PC-9 (cell line): ENCODE measurements around the gene ZNF212. TPM values are rescaled to one million over a fixed set of nuclear protein-coding genes. Genes with fewer than 3 reads are reported as not detected.
A peak's percentile ranks its signal among the peaks of the same experiment; 100 is the strongest.

Experiments
- BruUV-seq: library from RNA; stranded (reverse); fragments of 400-500 nt; replicated peaks from 2 replicates; lab custom pipeline; 2021; lab: Mats Ljungman, UMichigan
- CTCF ChIA-PET: fragments of 300-600 bp; sonication (Branson Sonifier 250); formaldehyde crosslinking; loops from one replicate; lab custom pipeline; 2022; ENCODE audit warnings: antibody characterized with exemption; lab: Charles Lee
- POLR2A ChIA-PET: fragments of 300-600 bp; sonication (Branson Sonifier 250); formaldehyde crosslinking; loops from one replicate; lab custom pipeline; 2022; ENCODE audit warnings: antibody characterized with exemption; ENCODE audit not compliant: unreplicated experiment; lab: Charles Lee
- DNase-seq, 2 experiments: peaks; one replicate each; pipeline versions ENCODE4 v3.0.0 to v3.0.0-alpha.2; 2015 to 2022; ENCODE audit warnings: mixed read lengths in 1 of 2
- H2AFZ ChIP-seq: fragments of 200-600 bp; sonication (generic); 2 replicates; pipeline ENCODE4 v1.8.1; 2017; ENCODE audit warnings: antibody characterized with exemption
- H3F3A ChIP-seq: fragments of 200-600 bp; sonication (generic); 2 replicates; pipeline ENCODE4 v1.8.1; 2017; ENCODE audit warnings: antibody characterized with exemption, mild to moderate bottlenecking, low read depth; ENCODE audit not compliant: insufficient read depth
- H3K27ac ChIP-seq: fragments of 200-600 bp; sonication (generic); 2 replicates; pipeline ENCODE4 v1.6.1; 2016; ENCODE audit warnings: mixed run types
- H3K27me3 ChIP-seq: fragments of 200-600 bp; sonication (generic); 2 replicates; pipeline ENCODE4 v1.6.1; 2016; ENCODE audit warnings: low read depth, mixed run types; ENCODE audit not compliant: insufficient read depth
- H3K36me3 ChIP-seq: fragments of 200-600 bp; sonication (generic); 2 replicates; pipeline ENCODE4 v1.6.1; 2016; ENCODE audit warnings: low read depth, mixed run types
- H3K4me1 ChIP-seq: fragments of 200-600 bp; sonication (generic); replicated peaks from 2 replicates; pipeline ENCODE4 v1.6.1; 2016; ENCODE audit warnings: mixed run types; ENCODE audit not compliant: insufficient read depth
- H3K4me2 ChIP-seq: fragments of 200-600 bp; sonication (generic); 2 replicates; pipeline ENCODE4 v1.6.1; 2017; ENCODE audit warnings: mixed run types
- H3K4me3 ChIP-seq: fragments of 200-600 bp; sonication (generic); 2 replicates; pipeline ENCODE4 v1.6.1; 2016; ENCODE audit warnings: mixed run types
- H3K79me2 ChIP-seq: fragments of 200-600 bp; sonication (generic); 2 replicates; pipeline ENCODE4 v1.6.1; 2017; ENCODE audit warnings: low read depth, mixed run types
- H3K9me2 ChIP-seq: fragments of 200-600 bp; sonication (generic); 2 replicates; pipeline ENCODE4 v1.8.1; 2017; ENCODE audit warnings: mild to moderate bottlenecking; ENCODE audit not compliant: insufficient read depth
- H3K9me3 ChIP-seq: fragments of 200-600 bp; sonication (generic); 2 replicates; pipeline ENCODE4 v1.8.1; 2016; ENCODE audit warnings: low read depth; ENCODE audit not compliant: insufficient read depth
- H4K20me1 ChIP-seq: fragments of 200-600 bp; sonication (generic); 2 replicates; pipeline ENCODE4 v1.8.1; 2017; ENCODE audit not compliant: insufficient read depth
- EZH2 ChIP-seq: fragments of 200-600 bp; sonication (generic); IDR thresholded peaks from 2 replicates; pipeline ENCODE4 v1.8.0; 2017; ENCODE audit warnings: antibody characterized with exemption, low read depth
- intact Hi-C: fragments of 100-400 bp; cut with micrococcal nuclease; formaldehyde crosslinking; loops from one replicate; pipeline ENCODE4 v1.10.0; 2022; ENCODE audit not compliant: unreplicated experiment
- total RNA-seq: library from RNA; stranded (reverse); gene quantifications from 2 replicates; pipeline ENCODE4 v1.2.3, GENCODE V29; 2021
- TF ChIP-seq, protein P1 (sequence below): fragments of 200-600 bp; sonication (generic); conservative IDR thresholded peaks from 2 replicates; pipeline ENCODE4 v1.6.1; 2017; ENCODE audit warnings: mixed run types, antibody characterized with exemption, mild to moderate bottlenecking, moderate library complexity

ZNF212 gene
- total RNA-seq, 1 experiment from 2014 or later = 16.9 TPM

DNA sequence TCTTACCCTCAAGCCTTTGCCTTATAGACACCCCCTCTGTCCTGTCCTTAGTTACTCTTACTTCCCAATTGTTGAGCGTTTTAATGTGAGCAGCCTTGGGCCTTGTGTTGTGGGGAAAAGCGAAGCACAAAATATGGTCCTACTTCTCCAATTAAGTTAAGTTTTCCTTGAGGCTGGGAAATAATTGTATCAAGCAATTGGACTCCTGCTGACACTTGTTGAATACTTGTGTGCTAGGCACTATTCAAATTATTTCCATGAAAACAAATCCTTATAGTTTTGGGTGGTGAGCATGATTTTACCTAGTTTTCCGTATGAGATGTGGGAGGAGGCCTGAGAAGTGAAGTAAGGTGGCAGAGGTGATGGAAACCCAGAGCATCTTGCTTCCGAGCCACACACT is 17.1 kb downstream of the ZNF212 start:
- ChIA-PET CTCF (no interaction called here), POLR2A (no interaction called here)
- Histone ChIP-seq H3K27ac (no peak overlapping the region), H3K36me3 (peaks cover 20% of the 10 kb centered on the region), H3K4me1 (peaks cover 7% of the 10 kb centered on the region; the same call in 1 of the 2 replicates), H3K79me2 (no peaks in the 10 kb centered on the region), H4K20me1 (peaks cover 4% of the 10 kb centered on the region; the same call in 1 of the 2 replicates), H3K9me2 (no peaks in the 10 kb centered on the region), H3K9me3 (no peaks in the 10 kb centered on the region), H3K4me2 (no peak overlapping the region), H3K27me3 (no peaks in the 10 kb centered on the region), H2AFZ (no peak overlapping the region), H3F3A (peaks cover 26% of the 10 kb centered on the region), H3K4me3 (no peak overlapping the region)
- peak in 1 of 2 experiments; percentile 13 for DNase-seq
- no TSS peak for BruUV-seq
- TF ChIP-seq, protein P1, sequence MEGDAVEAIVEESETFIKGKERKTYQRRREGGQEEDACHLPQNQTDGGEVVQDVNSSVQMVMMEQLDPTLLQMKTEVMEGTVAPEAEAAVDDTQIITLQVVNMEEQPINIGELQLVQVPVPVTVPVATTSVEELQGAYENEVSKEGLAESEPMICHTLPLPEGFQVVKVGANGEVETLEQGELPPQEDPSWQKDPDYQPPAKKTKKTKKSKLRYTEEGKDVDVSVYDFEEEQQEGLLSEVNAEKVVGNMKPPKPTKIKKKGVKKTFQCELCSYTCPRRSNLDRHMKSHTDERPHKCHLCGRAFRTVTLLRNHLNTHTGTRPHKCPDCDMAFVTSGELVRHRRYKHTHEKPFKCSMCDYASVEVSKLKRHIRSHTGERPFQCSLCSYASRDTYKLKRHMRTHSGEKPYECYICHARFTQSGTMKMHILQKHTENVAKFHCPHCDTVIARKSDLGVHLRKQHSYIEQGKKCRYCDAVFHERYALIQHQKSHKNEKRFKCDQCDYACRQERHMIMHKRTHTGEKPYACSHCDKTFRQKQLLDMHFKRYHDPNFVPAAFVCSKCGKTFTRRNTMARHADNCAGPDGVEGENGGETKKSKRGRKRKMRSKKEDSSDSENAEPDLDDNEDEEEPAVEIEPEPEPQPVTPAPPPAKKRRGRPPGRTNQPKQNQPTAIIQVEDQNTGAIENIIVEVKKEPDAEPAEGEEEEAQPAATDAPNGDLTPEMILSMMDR = no peak
- no peak for TF ChIP-seq EZH2
- intact Hi-C loops = no loop called here

- H3K27ac ChIP-seq = no peak overlapping the region
- no peaks in the 10 kb centered on the region for H3K9me3 ChIP-seq
- no peaks in the 10 kb centered on the region for H3K9me2 ChIP-seq
- ChIA-PET CTCF (no interaction called here), POLR2A (no interaction called here)
- H3K27me3 ChIP-seq = no peaks in the 10 kb centered on the region
- no peak overlapping the region for H2AFZ ChIP-seq
- BruUV-seq = no TSS peak
- H3K4me1 ChIP-seq = peaks cover 7% of the 10 kb centered on the region; the same call in 1 of the 2 replicates
- peaks cover 28% of the 10 kb centered on the region for H3F3A ChIP-seq
- TF ChIP-seq, protein P1 = no peak
- no peak for TF ChIP-seq EZH2
- peaks cover 1% of the 10 kb centered on the region; the same call in 1 of the 2 replicates for H4K20me1 ChIP-seq
- peak in 1 of 2 experiments; percentile 41 for DNase-seq
- no peaks in the 10 kb centered on the region for H3K79me2 ChIP-seq
- H3K4me3 ChIP-seq = no peak overlapping the region
- intact Hi-C loops = no loop called here
- peaks cover 14% of the 10 kb centered on the region for H3K36me3 ChIP-seq
- no peak overlapping the region for H3K4me2 ChIP-seq
These were observed 17.7 kb downstream of the ZNF212 start for GRCh38 chr7:149257146-149257545.

DNA sequence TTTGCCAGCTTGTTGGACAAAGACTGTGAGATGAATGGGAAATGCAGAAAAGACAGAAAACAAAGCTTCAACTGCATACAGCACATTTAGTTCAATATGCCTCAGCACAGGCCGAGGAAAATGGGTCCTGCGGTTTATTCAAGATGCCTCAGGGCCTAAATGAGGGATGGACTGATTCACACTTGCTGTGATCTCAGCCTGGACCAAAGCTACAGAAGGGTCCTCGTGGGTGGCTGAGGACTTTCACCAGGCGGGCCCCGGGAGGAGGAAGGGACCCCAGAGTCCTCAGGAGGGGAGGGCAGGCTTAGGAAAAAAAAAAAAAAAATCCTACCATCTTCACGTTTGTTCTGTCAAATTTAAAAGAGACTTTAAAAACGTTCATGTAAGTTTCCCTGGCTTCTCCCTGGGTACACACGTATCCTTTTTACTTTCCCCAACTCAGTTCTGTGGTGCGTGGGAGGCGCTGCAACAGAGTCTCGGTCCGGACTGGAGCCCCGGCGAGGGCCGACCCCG is 21.9 kb downstream of the ZNF212 start:
- H3K79me2 ChIP-seq = peaks cover 19% of the 10 kb centered on the region
- peak overlapping the region; percentile 74 for H3K27ac ChIP-seq
- H3K27me3 ChIP-seq = no peaks in the 10 kb centered on the region
- CTCF ChIA-PET = interaction anchor here (0.6 to 2.4 kb wide), 7 partner anchors 24 to 479 kb away, joined by 3 to 10 read pairs (median 5); partner anchors contain the start of gene ZNF282
- DNase-seq = peak; percentile 23 to 66
- peak overlapping the region; percentile 90 for H3K4me2 ChIP-seq
- peaks cover 4% of the 10 kb centered on the region for H4K20me1 ChIP-seq
- H2AFZ ChIP-seq = peak overlapping the region; percentile 90
- peak overlapping the region; percentile 89 for H3K4me3 ChIP-seq
- no peak for TF ChIP-seq EZH2
- TF ChIP-seq, protein P1 = no peak
- peaks cover 16% of the 10 kb centered on the region; the same call in 1 of the 2 replicates for H3K4me1 ChIP-seq
- peaks cover 33% of the 10 kb centered on the region for H3F3A ChIP-seq
- intact Hi-C loops = loop anchor here (1.0 to 2.0 kb wide), 3 partner anchors 23 to 161 kb away; partner anchors contain the start of genes ZNF212 and ZNF282
- POLR2A ChIA-PET = interaction anchor here (0.6 to 0.7 kb wide), 2 partner anchors 24 to 364 kb away, joined by 3 to 7 read pairs; no protein-coding TSS in a partner anchor
- 0 out of 2 replicates have a peak, but pooled peaks cover 8% of the 10 kb centered on the region for H3K36me3 ChIP-seq
- H3K9me2 ChIP-seq = no peaks in the 10 kb centered on the region
- no peaks in the 10 kb centered on the region for H3K9me3 ChIP-seq
- BruUV-seq = TSS peak; percentile 86
